ENCODE measurements around the gene LRMDA.

GRCh38 chr10:76399226-76399625 lies 967.8 kb downstream of the LRMDA start:
- TF ChIP-seq, protein P1, sequence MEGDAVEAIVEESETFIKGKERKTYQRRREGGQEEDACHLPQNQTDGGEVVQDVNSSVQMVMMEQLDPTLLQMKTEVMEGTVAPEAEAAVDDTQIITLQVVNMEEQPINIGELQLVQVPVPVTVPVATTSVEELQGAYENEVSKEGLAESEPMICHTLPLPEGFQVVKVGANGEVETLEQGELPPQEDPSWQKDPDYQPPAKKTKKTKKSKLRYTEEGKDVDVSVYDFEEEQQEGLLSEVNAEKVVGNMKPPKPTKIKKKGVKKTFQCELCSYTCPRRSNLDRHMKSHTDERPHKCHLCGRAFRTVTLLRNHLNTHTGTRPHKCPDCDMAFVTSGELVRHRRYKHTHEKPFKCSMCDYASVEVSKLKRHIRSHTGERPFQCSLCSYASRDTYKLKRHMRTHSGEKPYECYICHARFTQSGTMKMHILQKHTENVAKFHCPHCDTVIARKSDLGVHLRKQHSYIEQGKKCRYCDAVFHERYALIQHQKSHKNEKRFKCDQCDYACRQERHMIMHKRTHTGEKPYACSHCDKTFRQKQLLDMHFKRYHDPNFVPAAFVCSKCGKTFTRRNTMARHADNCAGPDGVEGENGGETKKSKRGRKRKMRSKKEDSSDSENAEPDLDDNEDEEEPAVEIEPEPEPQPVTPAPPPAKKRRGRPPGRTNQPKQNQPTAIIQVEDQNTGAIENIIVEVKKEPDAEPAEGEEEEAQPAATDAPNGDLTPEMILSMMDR (IDR thresholded peaks at IDR 0.05), result no peak
- TF ChIP-seq EP300 (IDR thresholded peaks at IDR 0.05; ENCODE audit: low read depth) (no peak), POLR2A (IDR thresholded peaks at IDR 0.05) (no peak), POLR2AphosphoS5 (IDR thresholded peaks at IDR 0.05) (no peak)

Data from transverse colon (tissue), 4 donors.